Progenitor cell of endocrine pancreas (in vitro differentiated cells): Measurements from ENCODE around the gene FRY. TPM values are rescaled to one million over a fixed set of nuclear protein-coding genes. Genes with fewer than 3 reads are reported as not detected.

Source experiments
- DNase-seq: peaks from one replicate; pipeline ENCODE4 v3.0.0; 2021; ENCODE audit warnings: low spot score; ENCODE audit not compliant: unreplicated experiment
- H3K27ac Mint-ChIP-seq: 2 replicates; pipeline ENCODE4 v1.8.0; 2021; ENCODE audit warnings: mild to moderate bottlenecking, moderate library complexity, mixed read lengths
- H3K27me3 Mint-ChIP-seq: 2 replicates; pipeline ENCODE4 v1.8.0; 2021; ENCODE audit warnings: mixed read lengths
- H3K36me3 Mint-ChIP-seq: 2 replicates; pipeline ENCODE4 v1.8.0; 2022; ENCODE audit warnings: mixed read lengths; ENCODE audit not compliant: insufficient read depth
- H3K4me1 Mint-ChIP-seq: 2 replicates; pipeline ENCODE4 v1.8.0; 2021; ENCODE audit warnings: low read depth, mixed read lengths
- H3K4me3 Mint-ChIP-seq: 2 replicates; pipeline ENCODE4 v1.8.0; 2021; ENCODE audit warnings: low read depth, mild to moderate bottlenecking, moderate library complexity, mixed read lengths
- H3K9me3 Mint-ChIP-seq: 2 replicates; pipeline ENCODE4 v1.8.0; 2021; ENCODE audit warnings: low read depth, mixed read lengths
- CTCF ChIP-seq: fragments of 200-600 bp; sonication (generic); IDR thresholded peaks from one replicate; pipeline ENCODE4 v1.5.0; 2021; ENCODE audit warnings: antibody characterized with exemption, mild to moderate bottlenecking; ENCODE audit not compliant: unreplicated experiment
- total RNA-seq: library from RNA; stranded (reverse); gene quantifications from 2 replicates; pipeline ENCODE4 v1.2.1, GENCODE V29; 2021

The FRY gene
- total RNA-seq, 1 donor from 2014 or later = 14.3 TPM

- TF ChIP-seq CTCF = no peak
- H3K27me3 Mint-ChIP-seq = no peaks in the 10 kb centered on the region
- no peak for DNase-seq
- no peaks in the 10 kb centered on the region for H3K36me3 Mint-ChIP-seq
- H3K9me3 Mint-ChIP-seq = peaks cover 2% of the 10 kb centered on the region
- no peak overlapping the region for H3K27ac Mint-ChIP-seq
- peaks cover 28% of the 10 kb centered on the region for H3K4me1 Mint-ChIP-seq
- H3K4me3 Mint-ChIP-seq = no peak overlapping the region
Observed at GRCh38 chr13:32042551-32042950, 11.0 kb downstream of the FRY start.

GRCh38 chr13:32044446-32044845 lies 12.9 kb downstream of the FRY start:
- Mint-ChIP-seq H3K4me3 (no peak overlapping the region), H3K36me3 (no peaks in the 10 kb centered on the region), H3K27ac (no peak overlapping the region), H3K27me3 (no peaks in the 10 kb centered on the region), H3K4me1 (peaks cover 29% of the 10 kb centered on the region), H3K9me3 (peaks cover 2% of the 10 kb centered on the region)
- no peak for DNase-seq
- no peak for TF ChIP-seq CTCF

GRCh38 chr13:32045537-32045936 lies 14.0 kb downstream of the FRY start:
- Mint-ChIP-seq H3K4me1 (peaks cover 21% of the 10 kb centered on the region), H3K27me3 (no peaks in the 10 kb centered on the region), H3K4me3 (no peak overlapping the region), H3K27ac (no peak overlapping the region), H3K9me3 (peaks cover 2% of the 10 kb centered on the region), H3K36me3 (no peaks in the 10 kb centered on the region)
- DNase-seq = no peak
- TF ChIP-seq CTCF = no peak

- no peak overlapping the region for H3K4me3 Mint-ChIP-seq
- no peak for TF ChIP-seq CTCF
- no peaks in the 10 kb centered on the region for H3K36me3 Mint-ChIP-seq
- peak overlapping the region; percentile 70 for H3K27ac Mint-ChIP-seq
- H3K27me3 Mint-ChIP-seq = no peaks in the 10 kb centered on the region
- peaks cover 19% of the 10 kb centered on the region for H3K4me1 Mint-ChIP-seq
- DNase-seq = no peak
- H3K9me3 Mint-ChIP-seq = peaks cover 2% of the 10 kb centered on the region
Observed at GRCh38 chr13:32045982-32046785, 14.6 kb downstream of the FRY start.

- no peak overlapping the region for H3K4me3 Mint-ChIP-seq
Observed at GRCh38 chr13:32047088-32047487, 15.5 kb downstream of the FRY start.

More at GRCh38 chr13:32047088-32047487, 15.5 kb downstream of the FRY start:
- DNase-seq = no peak
- peaks cover 2% of the 10 kb centered on the region for H3K9me3 Mint-ChIP-seq
- H3K27ac Mint-ChIP-seq = no peak overlapping the region
- H3K27me3 Mint-ChIP-seq = no peaks in the 10 kb centered on the region
- H3K4me1 Mint-ChIP-seq = peaks cover 15% of the 10 kb centered on the region
- TF ChIP-seq CTCF = no peak
- no peaks in the 10 kb centered on the region for H3K36me3 Mint-ChIP-seq
